Measurements from ENCODE around the gene UTS2B.
A peak's percentile ranks its signal among the peaks of the same experiment; 100 is the strongest.

Gene UTS2B

GRCh38 chr3:191340966-191341365 lies 10.6 kb upstream of the UTS2B start:
- Histone ChIP-seq H3K27ac (no peak overlapping the region), H3K36me3 (no peaks in the 10 kb centered on the region), H3K4me3 (no peak overlapping the region), H3K9ac (no peak overlapping the region), H3K27me3 (no peaks in the 10 kb centered on the region), H4K20me1 (peaks cover 89% of the 10 kb centered on the region), H3K4me1 (no peaks in the 10 kb centered on the region), H3K4me2 (no peak overlapping the region), H3K9me3 (no peaks in the 10 kb centered on the region)
- no peak for TF ChIP-seq Cebpa-rat (IDR thresholded peaks at IDR 0.05)

- H3K27me3 ChIP-seq = no peaks in the 10 kb centered on the region
- no peaks in the 10 kb centered on the region for H3K9me3 ChIP-seq
- no peak overlapping the region for H3K27ac ChIP-seq
- no peak overlapping the region for H3K4me3 ChIP-seq
- no peaks in the 10 kb centered on the region for H3K4me1 ChIP-seq
- H3K9ac ChIP-seq = no peak overlapping the region
- no peaks in the 10 kb centered on the region for H3K36me3 ChIP-seq
- peaks cover 95% of the 10 kb centered on the region for H4K20me1 ChIP-seq
- TF ChIP-seq Cebpa-rat (IDR thresholded peaks at IDR 0.05) = no peak
- no peak overlapping the region for H3K4me2 ChIP-seq
Observed at GRCh38 chr3:191340351-191340750, 10.0 kb upstream of the UTS2B start.

GRCh38 chr3:191339316-191339917 lies 9.1 kb upstream of the UTS2B start:
- H4K20me1 ChIP-seq = peaks cover 100% of the 10 kb centered on the region
- TF ChIP-seq Cebpa-rat (IDR thresholded peaks at IDR 0.05) = no peak

GRCh38 chr3:191338177-191338488 lies 7.8 kb upstream of the UTS2B start:
- Histone ChIP-seq H3K4me3 (no peak overlapping the region), H3K36me3 (no peaks in the 10 kb centered on the region), H3K27ac (no peak overlapping the region), H3K4me1 (peaks cover 7% of the 10 kb centered on the region; the same call in 1 of the 2 replicates), H3K4me2 (no peak overlapping the region), H3K9me3 (no peaks in the 10 kb centered on the region), H3K9ac (no peak overlapping the region), H4K20me1 (peaks cover 98% of the 10 kb centered on the region), H3K27me3 (no peaks in the 10 kb centered on the region)
- no peak for TF ChIP-seq Cebpa-rat (IDR thresholded peaks at IDR 0.05)

More at GRCh38 chr3:191339316-191339917, 9.1 kb upstream of the UTS2B start:
- Histone ChIP-seq H3K4me1 (peaks cover under 1% of the 10 kb centered on the region; the same call in 1 of the 2 replicates), H3K9ac (no peak overlapping the region), H3K27me3 (no peaks in the 10 kb centered on the region), H3K4me2 (no peak overlapping the region), H3K9me3 (no peaks in the 10 kb centered on the region), H3K27ac (no peak overlapping the region), H3K36me3 (no peaks in the 10 kb centered on the region), H3K4me3 (no peak overlapping the region)

GRCh38 chr3:191336833-191337232 lies 6.5 kb upstream of the UTS2B start:
- no peak for TF ChIP-seq Cebpa-rat (IDR thresholded peaks at IDR 0.05)
- Histone ChIP-seq H4K20me1 (peaks cover 97% of the 10 kb centered on the region), H3K27ac (no peak overlapping the region), H3K4me1 (peaks cover 7% of the 10 kb centered on the region; the same call in 1 of the 2 replicates), H3K27me3 (no peaks in the 10 kb centered on the region), H3K4me2 (no peak overlapping the region), H3K36me3 (no peaks in the 10 kb centered on the region), H3K9ac (no peak overlapping the region), H3K4me3 (no peak overlapping the region), H3K9me3 (no peaks in the 10 kb centered on the region)

GRCh38 chr3:191334346-191334893 lies 4.1 kb upstream of the UTS2B start:
- Histone ChIP-seq H4K20me1 (peaks cover 75% of the 10 kb centered on the region), H3K36me3 (no peaks in the 10 kb centered on the region), H3K4me2 (no peak overlapping the region), H3K27me3 (no peaks in the 10 kb centered on the region), H3K4me3 (no peak overlapping the region), H3K9me3 (no peaks in the 10 kb centered on the region), H3K27ac (no peak overlapping the region), H3K9ac (no peak overlapping the region), H3K4me1 (peaks cover 20% of the 10 kb centered on the region)
- TF ChIP-seq Cebpa-rat (IDR thresholded peaks at IDR 0.05) = no peak

GRCh38 chr3:191333298-191333880 lies 3.1 kb upstream of the UTS2B start:
- Histone ChIP-seq H4K20me1 (peaks cover 65% of the 10 kb centered on the region), H3K27ac (no peak overlapping the region), H3K9ac (no peak overlapping the region), H3K4me1 (peaks cover 26% of the 10 kb centered on the region), H3K4me2 (no peak overlapping the region), H3K9me3 (no peaks in the 10 kb centered on the region), H3K4me3 (no peak overlapping the region), H3K27me3 (no peaks in the 10 kb centered on the region), H3K36me3 (no peaks in the 10 kb centered on the region)
- no peak for TF ChIP-seq Cebpa-rat (IDR thresholded peaks at IDR 0.05)

GRCh38 chr3:191331388-191331787 lies 1.1 kb upstream of the UTS2B start:
- peaks cover 45% of the 10 kb centered on the region for H4K20me1 ChIP-seq
- TF ChIP-seq Cebpa-rat (IDR thresholded peaks at IDR 0.05) = no peak
- H3K27ac ChIP-seq = no peak overlapping the region
- H3K36me3 ChIP-seq = no peaks in the 10 kb centered on the region
- H3K9me3 ChIP-seq = no peaks in the 10 kb centered on the region
- H3K4me1 ChIP-seq = peaks cover 29% of the 10 kb centered on the region
- no peaks in the 10 kb centered on the region for H3K27me3 ChIP-seq
- no peak overlapping the region for H3K4me3 ChIP-seq
- no peak overlapping the region for H3K9ac ChIP-seq
- H3K4me2 ChIP-seq = peak overlapping the region; percentile 80

GRCh38 chr3:191330530-191331048 lies 263 bp upstream of the UTS2B start:
- Histone ChIP-seq H4K20me1 (peaks cover 37% of the 10 kb centered on the region), H3K27ac (peak overlapping the region; percentile 97; the same call in 1 of the 2 replicates), H3K4me1 (peaks cover 29% of the 10 kb centered on the region), H3K36me3 (no peaks in the 10 kb centered on the region), H3K4me2 (peak overlapping the region; percentile 80), H3K27me3 (no peaks in the 10 kb centered on the region), H3K4me3 (peak overlapping the region; percentile 92), H3K9ac (peak overlapping the region; percentile 95), H3K9me3 (no peaks in the 10 kb centered on the region)
- TF ChIP-seq Cebpa-rat (IDR thresholded peaks at IDR 0.05) = no peak

GRCh38 chr3:191328962-191329653 lies 1.2 kb downstream of the UTS2B start, which contains the start of gene CCDC50:
CCDC50 (plus strand) TSS chr3:191329394; CDS start chr3:191329675, 281 bp downstream.
- no peaks in the 10 kb centered on the region for H3K9me3 ChIP-seq
- peak within 1 kb of the TSS; percentile 92 for H3K4me3 ChIP-seq
- no peak for TF ChIP-seq Cebpa-rat (IDR thresholded peaks at IDR 0.05)
- H4K20me1 ChIP-seq = peaks cover 22% of the 10 kb centered on the region
- H3K27ac ChIP-seq = peak within 1 kb of the TSS; percentile 97
- H3K27me3 ChIP-seq = no peaks in the 10 kb centered on the region
- no peaks in the 10 kb centered on the region for H3K36me3 ChIP-seq
- H3K4me1 ChIP-seq = peaks cover 25% of the 10 kb centered on the region
- H3K4me2 ChIP-seq = peak within 1 kb of the TSS; percentile 80
- H3K9ac ChIP-seq = peak within 1 kb of the TSS; percentile 95
